GM12878 (cell line): ENCODE data around the gene C15orf62. TPM values are rescaled to one million over a fixed set of nuclear protein-coding genes. Genes with fewer than 3 reads are reported as not detected.

Source experiments
- ATAC-seq: fragments of 200-7000 bp; cut with Tn5 transposase; 3 replicates; pipeline ENCODE4 v1.9.1; 2020; ENCODE audit warnings: mild to moderate bottlenecking, moderate library complexity
- BruUV-seq: library from RNA; stranded (reverse); fragments of 400-500 nt; replicated peaks from 2 replicates; lab custom pipeline; 2021; lab: Mats Ljungman, UMichigan
- CTCF ChIA-PET: fragments of 300-600 bp; sonication (Branson Sonifier 250); formaldehyde crosslinking; extraction: SDS; loops from one replicate; lab custom pipeline; 2021; ENCODE audit warnings: inconsistent platforms; lab: Yijun Ruan, JAX
- POLR2A ChIA-PET: fragments of 350-600 bp; formaldehyde crosslinking; extraction: SDS; loops from one replicate; lab custom pipeline; 2021; ENCODE audit warnings: inconsistent platforms; lab: Charles Lee
- RAD21 ChIA-PET: fragments of 300-600 bp; sonication (Branson Sonifier 250); formaldehyde crosslinking; loops from one replicate; lab custom pipeline; 2023; ENCODE audit warnings: antibody characterized with exemption; ENCODE audit not compliant: unreplicated experiment; lab: Charles Lee
- SMC1A ChIA-PET: fragments of 300-600 bp; sonication (Branson Sonifier 250); formaldehyde crosslinking; loops from one replicate; lab custom pipeline; 2023; ENCODE audit not compliant: unreplicated experiment, uncharacterized antibody; lab: Charles Lee
- DNase-seq: peaks from one replicate; pipeline ENCODE4 v3.0.0-alpha.2; 2011; ENCODE audit warnings: low read depth, low spot score
- FAIRE-seq: peaks from 3 replicates; lab custom pipeline; 2011; peaks lifted over from hg19 to GRCh38; lab: Jason Lieb, UNC
- H2AFZ ChIP-seq: 2 replicates; pipeline ENCODE4 v1.6.0; 2011; ENCODE audit warnings: low read depth, low read length, control low read depth; ENCODE audit not compliant: control insufficient read depth
- H3K27ac ChIP-seq: 2 replicates; pipeline ENCODE4 v1.5.1; 2011; ENCODE audit warnings: control low read depth; ENCODE audit not compliant: control insufficient read depth, insufficient read depth
- H3K27me3 ChIP-seq, 2 experiments: replicated peaks in 1 of 2; 2 replicates each; pipeline versions ENCODE4 v1.6.0 to v1.6.1; 2011; ENCODE audit warnings: low read length in 1 of 2; ENCODE audit not compliant: control insufficient read depth in 2 of 2, insufficient read depth in 2 of 2
- H3K36me3 ChIP-seq, 2 experiments: 2 replicates each; pipeline ENCODE4 v1.5.1; 2011; ENCODE audit warnings: low read length in 1 of 2; ENCODE audit not compliant: control insufficient read depth in 2 of 2, insufficient read depth in 2 of 2
- H3K4me1 ChIP-seq: 2 replicates; pipeline ENCODE4 v1.6.1; 2011; ENCODE audit warnings: mild to moderate bottlenecking, low read length, moderate library complexity, mixed read lengths; ENCODE audit not compliant: control insufficient read depth, insufficient read depth
- H3K4me2 ChIP-seq: 2 replicates; pipeline ENCODE4 v1.6.0; 2011; ENCODE audit warnings: control low read depth; ENCODE audit not compliant: control insufficient read depth, insufficient read depth
- H3K4me3 ChIP-seq: fragments of 200-600 bp; sonication (generic); 2 replicates; pipeline ENCODE4 v1.5.1; 2016
- H3K79me2 ChIP-seq: 2 replicates; pipeline ENCODE4 v1.6.0; 2011; ENCODE audit warnings: low read length; ENCODE audit not compliant: control insufficient read depth, insufficient read depth
- H3K9ac ChIP-seq: 2 replicates; pipeline ENCODE4 v1.8.0; 2011; ENCODE audit warnings: low read length, control low read depth, mixed read lengths; ENCODE audit not compliant: control insufficient read depth, insufficient read depth
- H3K9me3 ChIP-seq: replicated peaks from 3 replicates; pipeline ENCODE4 v1.5.1; 2011; ENCODE audit warnings: mild to moderate bottlenecking, low read length; ENCODE audit not compliant: control insufficient read depth, insufficient read depth
- H4K20me1 ChIP-seq: 2 replicates; pipeline ENCODE4 v1.6.0; 2011; ENCODE audit not compliant: control insufficient read depth, insufficient read depth
- CBX3 ChIP-seq: fragments of 200-600 bp; sonication (generic); IDR thresholded peaks from 2 replicates; pipeline ENCODE4 v1.6.1; 2016; ENCODE audit warnings: low read depth, borderline replicate concordance
- FOXK2 ChIP-seq: fragments of 450-650 bp; IDR thresholded peaks from 2 replicates; pipeline ENCODE4 v1.6.1; 2017; ENCODE audit warnings: mild to moderate bottlenecking, moderate library complexity
- JUNB ChIP-seq: IDR thresholded peaks from 2 replicates; pipeline ENCODE4 v1.6.1; 2016; ENCODE audit warnings: antibody characterized with exemption, mild to moderate bottlenecking
- NFXL1 ChIP-seq: fragments of 450-650 bp; IDR thresholded peaks from 2 replicates; pipeline ENCODE4 v1.6.1; 2017; ENCODE audit warnings: antibody characterized with exemption, mild to moderate bottlenecking, borderline replicate concordance
- NFYB ChIP-seq: IDR thresholded peaks from 2 replicates; pipeline ENCODE4 v1.6.1; 2011; ENCODE audit warnings: low read depth, mild to moderate bottlenecking, low read length, improper control_type of control experiment, moderate library complexity; ENCODE audit not compliant: insufficient read depth
- PAX5 ChIP-seq: IDR thresholded peaks from 2 replicates; pipeline ENCODE4 v1.6.1; 2011; ENCODE audit warnings: low read depth, low read length, borderline replicate concordance
- POLR2AphosphoS5 ChIP-seq: IDR thresholded peaks from 2 replicates; pipeline ENCODE4 v1.6.1; 2011; ENCODE audit warnings: mild to moderate bottlenecking, low read length, inconsistent platforms
- RELB ChIP-seq: fragments of 450-650 bp; IDR thresholded peaks from 2 replicates; pipeline ENCODE4 v1.6.1; 2017; ENCODE audit warnings: low read depth, mild to moderate bottlenecking, moderate library complexity
- SMARCA5 ChIP-seq: fragments of 450-650 bp; IDR thresholded peaks from 2 replicates; pipeline ENCODE4 v1.6.1; 2017; ENCODE audit warnings: mild to moderate bottlenecking
- SMC3 ChIP-seq: IDR thresholded peaks from 2 replicates; pipeline ENCODE4 v1.6.1; 2011; ENCODE audit warnings: low read length, improper control_type of control experiment, borderline replicate concordance
- SRF ChIP-seq, 2 experiments: IDR thresholded peaks; 2 replicates each; pipeline ENCODE4 v1.6.1; 2011; ENCODE audit warnings: low read depth in 2 of 2, low read length in 2 of 2, mild to moderate bottlenecking in 1 of 2, moderate library complexity in 1 of 2
- SUPT20H ChIP-seq: IDR thresholded peaks from 2 replicates; pipeline ENCODE4 v1.6.1; 2011; ENCODE audit warnings: low read depth, mild to moderate bottlenecking, low read length, moderate library complexity, borderline replicate concordance; ENCODE audit not compliant: control insufficient read depth
- WRNIP1 ChIP-seq: IDR thresholded peaks from 2 replicates; pipeline ENCODE4 v1.6.1; 2011; ENCODE audit warnings: low read depth, low read length, improper control_type of control experiment, borderline replicate concordance
- YY1 ChIP-seq: IDR thresholded peaks from 2 replicates; pipeline ENCODE4 v1.6.1; 2011; ENCODE audit warnings: low read depth, mild to moderate bottlenecking, low read length
- ZSCAN29 ChIP-seq: fragments of 450-650 bp; IDR thresholded peaks from 2 replicates; pipeline ENCODE4 v1.6.1; 2017; ENCODE audit warnings: mild to moderate bottlenecking, moderate library complexity
- WGBS: methylation state at CpG from one replicate; pipeline ENCODE4 v1.1.6; 2016; ENCODE audit warnings: low lambda C conversion rate; ENCODE audit not compliant: insufficient replicate concordance, insufficient coverage; ENCODE audit errors: missing lambda C conversion rate; 5-methylcytosine and 5-hydroxymethylcytosine counted together
- in situ Hi-C: fragments of 300-500 bp; cut with MboI; formaldehyde crosslinking; loops from 9 replicates; pipeline ENCODE4 v1.14.3; 2018; ENCODE audit warnings: mixed read lengths
- intact Hi-C: fragments of 100-400 bp; cut with micrococcal nuclease; formaldehyde crosslinking; loops from one replicate; pipeline ENCODE4 v1.14.2; 2022; ENCODE audit not compliant: unreplicated experiment
- polyA plus RNA-seq, 11 experiments: library from polyadenylated mRNA; depleted of rRNA in 4 of 11; unstranded in 6 of 11; stranded (reverse) in 5 of 11; fragments of >200 nt; fragmentation: Nextera tagmentation in 4 of 11; fragmentation: Illumina TruSeq in 1 of 11; extraction: Ambion mirVana in 4 of 11; extraction: Trizol in 1 of 11; gene quantifications; 1 replicate in 1 of 11; 2 replicates in 10 of 11; pipeline versions ENCODE4 v1.2.1 to v1.2.3, GENCODE V29; 2011 to 2016; ENCODE audit warnings: inconsistent platforms in 2 of 11, missing spikeins in 2 of 11, low read depth in 1 of 11
- total RNA-seq, 4 experiments: library from RNA; depleted of rRNA in 3 of 4; stranded (reverse); fragments of >200 nt in 3 of 4; fragmentation: Illumina TruSeq in 1 of 4; extraction: Trizol in 1 of 4; gene quantifications; 2 replicates each; pipeline versions ENCODE4 v1.2.1 to v1.2.3, GENCODE V29; 2013 to 2021
- TF ChIP-seq, protein P1 (sequence below): IDR thresholded peaks from 2 replicates; pipeline ENCODE4 v1.6.1; 2011; ENCODE audit warnings: low read depth, mild to moderate bottlenecking, low read length, moderate library complexity, borderline replicate concordance; ENCODE audit errors: extremely low read depth

Gene C15orf62
- total and polyA plus RNA-seq, 10 of the 15 experiments (the other 5 are each of a cell fraction or from before 2014, with no cell fraction given): 0.06 to 0.68 (median 0.40) TPM; not detected in 1

GRCh38 chr15:40754574-40754882, 15.3 kb upstream of the C15orf62 start:
- BruUV-seq: no TSS peak
- Histone ChIP-seq H3K9ac (peak overlapping the region; percentile 86), H3K4me1 (peaks cover 3% of the 10 kb centered on the region), H3K4me2 (peak overlapping the region; percentile 83), H3K27ac (peak overlapping the region; percentile 78), H4K20me1 (no peaks in the 10 kb centered on the region), H3K9me3 (no peaks in the 10 kb centered on the region), H3K36me3 (peaks cover 3 to 8% of the 10 kb centered on the region in 2 experiments; a peak in 3 of 4 replicates), H2AFZ (peak overlapping the region; percentile 54), H3K79me2 (peaks cover 21% of the 10 kb centered on the region)
- RAD21 ChIA-PET: interaction anchor here (0.7 kb wide), 2 partner anchors 118 to 1365 kb away, joined by 4 to 5 read pairs; no protein-coding TSS in a partner anchor
- no peak for DNase-seq
- in situ Hi-C loops (loop anchor here (5.0 kb wide), 1 partner anchor 57 kb away; the partner anchor contains the start of gene RAD51), intact Hi-C loops (loop anchor here (5.0 kb wide), 1 partner anchor 138 kb away; the partner anchor contains the start of gene VPS18)
- no peak for FAIRE-seq
- SMC1A ChIA-PET: no interaction called here
- POLR2A ChIA-PET: no interaction called here
- WGBS: 1% methylated on average over 21 of the region's 22 CpGs
- TF ChIP-seq CBX3 (no peak), NFXL1 (no peak), ZSCAN29 (no peak), SMC3 (no peak), FOXK2 (0 out of 2 replicates have a peak, but pooled peaks have one; percentile 4), WRNIP1 (no peak), NFYB (no peak), SRF (IDR thresholded peaks at IDR 0.05; ENCODE audit: low read depth in 2 of 2, low read length in 2 of 2) (no peak), JUNB (no peak), RELB (no peak), POLR2AphosphoS5 (no peak), YY1 (0 out of 2 replicates have a peak, but pooled peaks have one; percentile 41), SMARCA5 (0 out of 2 replicates have a peak, but pooled peaks have one; percentile 32), SUPT20H (no peak), PAX5 (no peak)
- TF ChIP-seq, protein P1, sequence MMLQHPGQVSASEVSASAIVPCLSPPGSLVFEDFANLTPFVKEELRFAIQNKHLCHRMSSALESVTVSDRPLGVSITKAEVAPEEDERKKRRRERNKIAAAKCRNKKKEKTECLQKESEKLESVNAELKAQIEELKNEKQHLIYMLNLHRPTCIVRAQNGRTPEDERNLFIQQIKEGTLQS: no peak
- TF ChIP-seq, all 136 proteins: peak for 3
- CTCF ChIA-PET: interaction anchor here (1.4 to 1.7 kb wide), 3 partner anchors 10 to 16 kb away, joined by 4 read pairs; partner anchors contain the start of genes C15orf62 and GCHFR
- ATAC-seq: peak; percentile 45
- Histone ChIP-seq H3K27me3 (no peaks in the 10 kb centered on the region), H3K4me3 (peak overlapping the region; percentile 91)
